Upper lobe of right lung (tissue), 1 donor: ENCODE data around the gene FRMD4A. TPM values are rescaled to one million over a fixed set of nuclear protein-coding genes. Genes with fewer than 3 reads are reported as not detected.

Source experiments
- ATAC-seq: fragments of 200-7000 bp; cut with Tn5 transposase; one replicate; pipeline ENCODE4 v1.9.1; 2020; ENCODE audit warnings: mild to moderate bottlenecking, moderate library complexity
- DNase-seq: peaks from one replicate; pipeline ENCODE4 v3.0.0-alpha.2; 2020
- H3K27ac ChIP-seq: fragments of 200-600 bp; one replicate; pipeline ENCODE4 v1.8.0; 2022
- H3K27me3 ChIP-seq: fragments of 200-600 bp; one replicate; pipeline ENCODE4 v1.8.0; 2022; ENCODE audit warnings: mild to moderate bottlenecking
- H3K36me3 ChIP-seq: fragments of 200-600 bp; one replicate; pipeline ENCODE4 v1.8.0; 2022
- H3K4me1 ChIP-seq: fragments of 200-600 bp; one replicate; pipeline ENCODE4 v1.8.0; 2022
- H3K4me3 ChIP-seq: fragments of 200-600 bp; one replicate; pipeline ENCODE4 v1.8.0; 2022; ENCODE audit warnings: mild to moderate bottlenecking
- H3K9me3 ChIP-seq: fragments of 200-600 bp; one replicate; pipeline ENCODE4 v1.8.0; 2022
- CTCF ChIP-seq: fragments of 200-600 bp; IDR thresholded peaks from one replicate; pipeline ENCODE4 v1.8.0; 2022; ENCODE audit warnings: antibody characterized with exemption
- intact Hi-C: fragments of 100-400 bp; cut with DNase I; formaldehyde crosslinking; loops from one replicate; pipeline ENCODE4 v1.11.0; 2022
- total RNA-seq: library from RNA; stranded (reverse); fragmentation: NEBNext Ultra II Directional; extraction: Animal tissue kit (Norgen Biotek cat#: 25700); gene quantifications from one replicate; pipeline ENCODE4 v1.2.1, GENCODE V29; 2021
- donor health status: DM: no; HTN: yes; CAD: no; lungs with severe emphysema.

The FRMD4A gene
- total RNA-seq, 1 donor from 2014 or later, result 38.3 TPM

GRCh38 chr10:14060320-14061070, 270.2 kb downstream of the FRMD4A start:
- Histone ChIP-seq H3K36me3 (no peaks in the 10 kb centered on the region), H3K4me1 (peaks cover 22% of the 10 kb centered on the region), H3K4me3 (no peak overlapping the region), H3K9me3 (no peaks in the 10 kb centered on the region), H3K27me3 (no peaks in the 10 kb centered on the region), H3K27ac (peak overlapping the region; percentile 13)
- intact Hi-C loops, result no loop called here
- ATAC-seq, result peak; percentile 58
- TF ChIP-seq CTCF, result no peak
- no peak for DNase-seq

GRCh38 chr10:14056610-14057332, 274.0 kb downstream of the FRMD4A start:
- H3K36me3 ChIP-seq, result no peaks in the 10 kb centered on the region
- no peaks in the 10 kb centered on the region for H3K9me3 ChIP-seq
- H3K27me3 ChIP-seq, result no peaks in the 10 kb centered on the region
- no peak for TF ChIP-seq CTCF
- peak; percentile 61 for ATAC-seq
- H3K4me3 ChIP-seq, result no peak overlapping the region
- peak overlapping the region; percentile 60 for H3K27ac ChIP-seq
- H3K4me1 ChIP-seq, result peaks cover 5% of the 10 kb centered on the region
- no peak for DNase-seq
- intact Hi-C loops, result no loop called here

GRCh38 chr10:14052931-14053330, 277.8 kb downstream of the FRMD4A start:
- TF ChIP-seq CTCF, result no peak
- no peak overlapping the region for H3K4me3 ChIP-seq
- no peaks in the 10 kb centered on the region for H3K9me3 ChIP-seq
- no peaks in the 10 kb centered on the region for H3K36me3 ChIP-seq
- peaks cover 5% of the 10 kb centered on the region for H3K4me1 ChIP-seq
- no peaks in the 10 kb centered on the region for H3K27me3 ChIP-seq
- DNase-seq (no peak), ATAC-seq (no peak)
- H3K27ac ChIP-seq, result no peak overlapping the region
- intact Hi-C loops, result no loop called here

- Histone ChIP-seq H3K9me3 (no peaks in the 10 kb centered on the region), H3K36me3 (no peaks in the 10 kb centered on the region), H3K4me1 (no peaks in the 10 kb centered on the region), H3K4me3 (no peak overlapping the region), H3K27me3 (no peaks in the 10 kb centered on the region), H3K27ac (no peak overlapping the region)
- no peak for ATAC-seq
- intact Hi-C loops, result no loop called here
- DNase-seq, result no peak
- no peak for TF ChIP-seq CTCF
These were observed 280.1 kb downstream of the FRMD4A start for GRCh38 chr10:14050598-14050997.

- H3K36me3 ChIP-seq, result no peaks in the 10 kb centered on the region
- H3K4me1 ChIP-seq, result no peaks in the 10 kb centered on the region
- H3K9me3 ChIP-seq, result no peaks in the 10 kb centered on the region
- H3K27me3 ChIP-seq, result no peaks in the 10 kb centered on the region
- H3K27ac ChIP-seq, result no peak overlapping the region
- no peak for TF ChIP-seq CTCF
- ATAC-seq, result no peak
- H3K4me3 ChIP-seq, result no peak overlapping the region
- intact Hi-C loops, result no loop called here
- no peak for DNase-seq
These were observed 281.7 kb downstream of the FRMD4A start for GRCh38 chr10:14048930-14049613.
